Ammon's horn (tissue), 1 donor: ENCODE results near the gene SSRP1.
A peak's percentile ranks its signal among the peaks of the same experiment; 100 is the strongest.
"Not testable (repeated sequence)": the region's sequence is repeated elsewhere in the genome, so short reads cannot be mapped to it uniquely, and the experiment has no call there.

Experiments used
- DNase-seq: peaks from one replicate; pipeline ENCODE4 v3.0.0-alpha.2; 2016; ENCODE audit warnings: low spot score

The SSRP1 gene

GRCh38 chr11:57336856-57337255, 1.2 kb upstream of the SSRP1 start:
- not testable (repeated sequence) for DNase-seq

GRCh38 chr11:57336111-57336666, 497 bp upstream of the SSRP1 start:
- peak; percentile 21 for DNase-seq

- no peak for DNase-seq
Measured at GRCh38 chr11:57335023-57335342, 709 bp downstream of the SSRP1 start.

GRCh38 chr11:57332694-57333440, 2.8 kb downstream of the SSRP1 start:
- DNase-seq: no peak

GRCh38 chr11:57331720-57332119, 4.0 kb downstream of the SSRP1 start:
- no peak for DNase-seq

- no peak for DNase-seq
Measured at GRCh38 chr11:57330029-57330428, 5.7 kb downstream of the SSRP1 start.

- no peak for DNase-seq
Measured at GRCh38 chr11:57327721-57328120, 8.0 kb downstream of the SSRP1 start.

- no peak for DNase-seq
Measured at GRCh38 chr11:57325735-57326048, 10.0 kb downstream of the SSRP1 start.

GRCh38 chr11:57324886-57325734, 10.6 kb downstream of the SSRP1 start, which contains the start of gene TNKS1BP1:
TSS of gene TNKS1BP1 (minus strand) at chr11:57324952. CDS start at chr11:57321885, 3,067 bp downstream.
- DNase-seq: peak; percentile 96

GRCh38 chr11:57324154-57324885, 11.4 kb downstream of the SSRP1 start:
- no peak for DNase-seq

- DNase-seq: no peak
Measured at GRCh38 chr11:57323855-57324153, 11.9 kb downstream of the SSRP1 start.

- DNase-seq: no peak
Measured at GRCh38 chr11:57323167-57323854, 12.4 kb downstream of the SSRP1 start.

- peak; percentile 83 for DNase-seq
Measured at GRCh38 chr11:57322256-57323166, 13.2 kb downstream of the SSRP1 start.

GRCh38 chr11:57321388-57322255, 14.1 kb downstream of the SSRP1 start:
- no peak for DNase-seq

GRCh38 chr11:57320719-57321387, 14.8 kb downstream of the SSRP1 start:
- no peak for DNase-seq

GRCh38 chr11:57320067-57320718, 15.5 kb downstream of the SSRP1 start:
- DNase-seq: no peak

GRCh38 chr11:57318178-57318577, 17.5 kb downstream of the SSRP1 start:
- peak; percentile 45 for DNase-seq

GRCh38 chr11:57316017-57316416, 19.7 kb downstream of the SSRP1 start:
- no peak for DNase-seq

- DNase-seq: no peak
Measured at GRCh38 chr11:57315491-57315890, 20.2 kb downstream of the SSRP1 start.
